EL (cell line): ENCODE measurements around the gene CDK17.
"Not testable (repeated sequence)": the region's sequence is repeated elsewhere in the genome, so short reads cannot be mapped to it uniquely, and the experiment has no call there.

Source experiments
- DNase-seq: peaks from one replicate; pipeline ENCODE4 v3.0.0-alpha.2; 2016

The CDK17 gene

GRCh38 chr12:96352161-96352835 is 47.9 kb downstream of the CDK17 start:
- no peak for DNase-seq

- DNase-seq = no peak
Measured at GRCh38 chr12:96350982-96351381, 49.3 kb downstream of the CDK17 start.

GRCh38 chr12:96347130-96347699 is 53.0 kb downstream of the CDK17 start:
- DNase-seq = no peak

GRCh38 chr12:96346716-96347115 is 53.5 kb downstream of the CDK17 start:
- not testable (repeated sequence) for DNase-seq

DNA sequence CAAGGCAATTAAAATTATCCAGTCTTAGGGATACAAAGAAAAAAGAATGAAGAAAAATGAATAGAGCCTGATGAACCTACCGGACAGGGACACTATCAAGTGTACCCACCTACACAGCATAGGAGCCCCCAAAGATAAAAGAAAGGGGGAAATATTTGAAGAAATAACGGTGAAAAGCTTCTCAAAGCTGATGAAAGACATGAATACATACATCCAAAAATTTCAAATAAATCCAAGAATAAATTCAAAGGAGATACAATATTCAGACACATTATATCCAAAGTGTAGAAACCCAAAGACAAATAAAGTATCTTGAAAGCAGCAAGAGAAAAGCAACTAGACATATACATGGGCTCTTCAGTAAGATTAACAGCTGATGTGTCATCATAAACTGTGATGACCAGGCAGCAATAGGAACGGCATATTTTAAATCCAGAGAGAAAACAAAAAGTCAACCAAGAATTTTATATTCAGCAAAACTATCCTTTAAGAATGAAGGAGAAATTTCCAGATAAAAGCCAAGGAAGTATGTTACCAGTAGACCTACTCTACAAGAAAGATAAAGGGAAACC is 56.0 kb downstream of the CDK17 start:
- no peak for DNase-seq

DNA sequence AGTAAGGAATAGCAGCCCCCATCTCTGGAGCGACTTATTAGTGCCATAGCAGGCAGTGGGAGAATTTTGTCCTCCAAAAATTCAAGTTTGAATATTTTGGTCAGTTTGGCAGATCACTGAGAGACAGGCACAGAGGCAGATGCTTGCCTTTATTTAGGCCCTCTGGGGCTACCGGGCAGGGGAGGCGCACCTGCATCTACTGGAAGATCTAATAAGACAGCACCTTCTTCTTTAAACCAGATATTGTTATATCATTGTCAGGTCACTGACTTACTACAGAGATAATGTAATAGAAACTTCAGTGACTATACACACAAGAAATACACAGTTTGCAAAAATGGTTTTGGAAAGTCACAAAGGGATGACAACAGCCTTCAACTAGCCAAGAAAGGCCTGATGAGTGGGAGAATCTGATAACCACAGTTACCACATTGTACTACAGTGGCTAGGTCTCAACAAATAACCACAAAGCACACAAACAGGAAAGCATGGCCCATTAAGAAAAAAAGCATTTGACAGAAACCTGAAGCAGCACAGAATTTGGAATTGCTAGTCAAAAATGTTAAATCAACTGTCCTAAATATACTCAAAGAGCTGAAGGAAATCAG is 56.8 kb downstream of the CDK17 start:
- DNase-seq = no peak

- DNase-seq = not testable (repeated sequence)
Measured at GRCh38 chr12:96339666-96340065, 60.6 kb downstream of the CDK17 start.

- DNase-seq = no peak
Measured at GRCh38 chr12:96338852-96339471, 61.3 kb downstream of the CDK17 start.

DNA sequence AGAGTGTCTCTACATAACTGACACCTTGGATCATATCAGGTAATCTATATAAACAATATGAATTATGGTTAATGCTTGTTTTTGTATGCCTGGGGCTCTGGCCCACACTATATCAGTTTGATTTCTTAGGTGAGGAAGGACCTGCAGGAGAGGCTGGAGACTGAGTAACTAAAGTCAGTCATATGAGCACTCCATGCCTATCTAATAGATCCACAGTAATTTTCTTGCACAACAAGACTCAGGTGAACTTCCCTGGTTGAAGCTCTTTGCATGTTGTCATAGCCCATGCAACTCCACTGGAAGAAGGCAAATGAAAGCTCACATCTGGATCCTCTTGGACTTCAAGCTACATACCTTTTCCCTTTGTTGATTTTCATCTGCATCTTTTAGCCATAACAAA is 62.3 kb downstream of the CDK17 start:
- no peak for DNase-seq

DNA sequence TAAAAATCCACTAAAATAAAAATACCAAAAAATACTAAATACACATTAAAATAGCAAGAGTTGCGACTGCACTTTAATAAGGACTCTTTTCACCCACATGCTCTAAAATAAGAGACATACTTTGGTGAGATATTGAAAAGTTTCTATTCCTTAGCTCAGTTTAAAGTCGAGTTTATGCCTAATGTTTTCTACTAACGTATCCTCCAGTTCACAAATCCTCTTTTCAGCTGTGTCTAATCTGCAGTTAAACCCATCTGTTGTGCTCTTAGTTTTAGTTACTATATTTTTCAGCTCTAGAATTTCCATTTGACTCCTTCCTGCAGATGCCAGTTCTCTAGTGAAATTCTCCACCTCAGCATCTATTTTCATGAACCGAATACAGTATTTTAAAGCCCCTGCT is 63.8 kb downstream of the CDK17 start:
- DNase-seq = no peak

GRCh38 chr12:96335270-96335669 is 65.0 kb downstream of the CDK17 start:
- no peak for DNase-seq

- DNase-seq = no peak
Measured at GRCh38 chr12:96334502-96334901, 65.7 kb downstream of the CDK17 start.

- DNase-seq = no peak
Measured at GRCh38 chr12:96329545-96329944, 70.7 kb downstream of the CDK17 start.

DNA sequence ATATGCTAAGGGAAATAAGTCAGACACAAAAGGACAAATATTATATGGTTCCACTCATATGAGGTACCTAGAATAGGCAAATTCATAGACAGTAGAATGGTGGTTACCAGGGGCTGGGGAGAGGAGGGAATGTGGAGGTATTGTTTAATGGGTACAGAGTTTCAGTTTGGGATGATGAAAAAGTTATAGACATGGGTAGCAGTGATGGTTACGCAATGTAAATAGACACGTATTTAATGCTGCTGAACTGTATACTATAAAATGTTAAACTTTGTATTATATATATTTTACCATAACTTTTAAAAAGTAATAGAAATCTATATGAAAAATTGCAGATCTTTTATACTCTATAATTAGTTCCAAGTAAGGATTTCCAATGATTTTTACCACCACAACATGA is 71.2 kb downstream of the CDK17 start:
- DNase-seq = no peak

- no peak for DNase-seq
Measured at GRCh38 chr12:96327889-96328288, 72.3 kb downstream of the CDK17 start.

DNA sequence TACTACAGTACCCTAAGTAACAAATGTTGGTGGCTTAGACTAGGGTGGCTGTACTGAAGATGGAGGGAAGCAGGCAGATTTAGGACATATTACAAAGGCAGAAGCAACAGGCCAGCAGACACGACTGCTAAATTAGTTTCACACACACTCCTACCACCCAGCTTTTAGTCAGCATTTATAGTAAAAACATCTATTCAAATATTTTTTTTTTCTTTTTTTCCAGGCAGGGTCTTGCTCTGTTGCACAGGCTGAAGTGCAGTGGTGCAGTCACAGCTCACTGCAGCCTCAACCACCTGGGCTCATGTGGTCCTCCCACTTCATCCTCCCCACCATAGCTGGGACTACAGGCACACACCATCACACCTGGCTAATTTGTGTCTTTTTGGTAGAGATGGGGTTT is 72.9 kb downstream of the CDK17 start:
- no peak for DNase-seq

DNA sequence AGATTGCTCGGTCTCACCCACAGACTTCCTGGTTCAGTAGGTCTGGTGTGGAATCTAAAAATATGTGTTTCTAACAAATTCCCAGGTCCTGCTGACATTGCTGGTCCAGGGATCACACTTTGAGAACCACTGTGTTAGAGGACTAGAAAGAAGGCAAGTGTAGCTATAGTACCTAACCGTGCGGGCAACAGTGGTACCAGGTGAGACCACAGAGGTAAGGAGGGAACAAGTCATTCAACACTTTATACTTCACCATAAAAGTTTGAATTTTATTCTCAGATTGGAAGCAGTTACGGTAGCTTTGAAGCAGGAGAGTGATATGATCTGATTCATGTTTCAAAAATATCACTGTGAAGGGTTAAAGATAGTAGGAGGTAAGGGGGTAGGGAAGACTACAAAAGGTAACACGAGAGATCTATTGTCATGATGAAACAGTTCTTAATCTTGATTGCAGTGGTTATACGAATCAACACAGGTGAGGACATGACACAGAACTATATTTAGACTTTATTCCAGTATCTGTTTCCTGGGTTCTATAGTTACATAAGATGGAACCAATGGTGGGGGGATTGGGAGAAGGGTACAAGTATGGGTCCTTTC is 73.5 kb downstream of the CDK17 start:
- no peak for DNase-seq

DNA sequence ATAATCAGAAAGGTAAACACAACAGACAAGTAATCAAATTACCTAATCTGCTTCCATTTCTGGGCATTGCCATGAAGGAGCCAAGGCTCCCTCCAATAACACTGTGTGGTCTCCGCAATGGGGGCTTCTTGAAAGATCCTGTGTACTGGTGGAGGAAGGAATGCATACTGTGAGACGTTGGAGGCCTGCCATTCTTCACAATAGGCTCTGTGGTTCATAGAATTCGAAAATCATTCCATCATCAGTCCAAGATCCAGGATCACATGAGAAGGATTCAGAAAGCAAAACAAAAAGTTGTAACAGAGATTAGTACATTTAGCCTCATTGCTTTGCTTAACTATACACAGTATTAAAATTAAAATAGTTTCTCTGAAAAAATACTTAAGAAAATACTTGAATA is 76.3 kb downstream of the CDK17 start:
- DNase-seq = no peak

DNA sequence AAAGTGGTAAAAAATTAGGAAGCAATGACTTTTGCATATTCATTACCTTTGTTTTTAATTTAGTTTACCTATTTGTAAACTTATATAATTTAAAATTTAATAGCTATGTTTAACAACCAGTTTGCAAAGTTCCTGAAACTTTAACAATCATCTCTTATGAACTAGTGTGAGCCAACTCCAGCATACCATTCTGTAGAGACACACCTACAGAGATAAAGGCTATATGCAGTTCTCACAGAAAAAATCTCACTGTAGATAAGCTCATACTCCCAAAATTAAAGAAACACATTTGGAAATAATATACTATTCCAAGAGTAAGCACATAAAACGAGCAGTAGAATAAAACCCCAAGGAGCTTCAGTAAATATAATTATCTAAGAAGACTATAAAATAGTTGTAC is 77.5 kb downstream of the CDK17 start:
- no peak for DNase-seq

- DNase-seq = no peak
Measured at GRCh38 chr12:96321941-96322340, 78.3 kb downstream of the CDK17 start.

GRCh38 chr12:96317801-96318200 is 82.4 kb downstream of the CDK17 start:
- DNase-seq = not testable (repeated sequence)

GRCh38 chr12:96315741-96316481 is 84.3 kb downstream of the CDK17 start:
- not testable (repeated sequence) for DNase-seq

- DNase-seq = no peak
Measured at GRCh38 chr12:96314723-96315122, 85.5 kb downstream of the CDK17 start.
